GM12873 (cell line): Measurements from ENCODE around the gene RBFOX2.

Experiments used
- CTCF ChIP-seq: IDR thresholded peaks from 2 replicates; pipeline ENCODE4 v1.5.1; 2012; ENCODE audit warnings: low read depth, mild to moderate bottlenecking, moderate library complexity, low read length, control low read depth; ENCODE audit not compliant: insufficient read depth; ENCODE audit errors: missing control alignments

The RBFOX2 gene

GRCh38 chr22:35894937-35895708 is 133.5 kb downstream of the RBFOX2 start:
- no peak for TF ChIP-seq CTCF

DNA sequence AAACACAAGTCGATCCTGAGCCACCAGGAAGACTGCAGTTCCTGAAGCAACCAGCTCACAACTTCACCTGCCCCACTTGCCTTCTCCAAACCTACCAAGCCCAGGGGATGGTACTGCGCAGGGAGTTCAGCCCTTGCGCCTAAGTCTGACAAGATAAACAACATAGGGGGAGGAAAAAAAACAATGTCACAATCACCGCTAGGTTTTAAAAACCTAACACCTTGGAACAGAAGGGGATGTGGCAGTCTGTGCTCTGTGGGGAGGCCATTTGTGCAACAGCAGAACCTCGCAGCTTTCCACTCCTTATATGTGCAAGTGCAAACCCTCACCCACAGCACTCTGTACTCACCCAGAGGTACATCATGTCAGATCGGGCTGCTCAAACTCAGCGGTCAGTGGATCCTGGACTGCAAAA is 134.2 kb downstream of the RBFOX2 start:
- no peak for TF ChIP-seq CTCF

- no peak for TF ChIP-seq CTCF
Observed at GRCh38 chr22:35893698-35894097, 134.9 kb downstream of the RBFOX2 start.

DNA sequence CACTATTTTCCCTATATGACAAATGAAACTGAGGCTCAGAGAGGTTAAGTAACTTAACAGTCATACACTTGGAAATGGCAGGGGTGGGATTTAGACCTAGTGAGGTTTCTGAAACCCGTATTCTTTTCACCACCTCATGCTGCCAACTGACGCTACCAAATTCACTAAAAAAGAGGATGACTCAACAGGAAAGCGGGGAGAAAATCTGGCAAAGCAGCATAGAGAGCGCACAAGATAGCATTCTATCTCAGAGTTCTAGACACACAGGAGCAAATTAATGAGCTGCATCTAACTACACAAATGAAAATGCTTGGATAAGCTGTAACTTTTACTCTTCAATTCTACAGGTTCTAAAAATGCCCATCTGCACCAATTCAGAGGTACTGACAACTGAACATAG is 136.4 kb downstream of the RBFOX2 start:
- TF ChIP-seq CTCF, result no peak

DNA sequence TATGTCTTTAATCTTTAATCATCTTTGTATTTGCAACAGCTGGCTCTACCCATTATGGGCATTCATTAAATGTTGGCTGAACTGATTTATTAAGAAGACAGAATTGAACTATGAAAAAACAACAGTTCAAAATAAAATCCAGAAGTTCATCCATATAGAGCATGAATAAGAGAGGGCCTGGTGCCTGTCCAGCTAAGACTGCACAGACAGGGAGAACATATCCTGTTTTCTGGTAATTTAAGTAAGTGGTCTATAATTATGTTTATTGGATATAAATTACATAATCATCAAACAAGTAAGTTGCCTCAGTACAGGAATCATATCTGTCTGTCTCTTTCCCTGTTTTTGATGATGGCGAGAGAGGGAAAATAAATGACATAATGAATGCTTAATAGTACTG is 137.2 kb downstream of the RBFOX2 start:
- TF ChIP-seq CTCF, result no peak

- TF ChIP-seq CTCF, result no peak
Observed at GRCh38 chr22:35889071-35889470, 139.6 kb downstream of the RBFOX2 start.

DNA sequence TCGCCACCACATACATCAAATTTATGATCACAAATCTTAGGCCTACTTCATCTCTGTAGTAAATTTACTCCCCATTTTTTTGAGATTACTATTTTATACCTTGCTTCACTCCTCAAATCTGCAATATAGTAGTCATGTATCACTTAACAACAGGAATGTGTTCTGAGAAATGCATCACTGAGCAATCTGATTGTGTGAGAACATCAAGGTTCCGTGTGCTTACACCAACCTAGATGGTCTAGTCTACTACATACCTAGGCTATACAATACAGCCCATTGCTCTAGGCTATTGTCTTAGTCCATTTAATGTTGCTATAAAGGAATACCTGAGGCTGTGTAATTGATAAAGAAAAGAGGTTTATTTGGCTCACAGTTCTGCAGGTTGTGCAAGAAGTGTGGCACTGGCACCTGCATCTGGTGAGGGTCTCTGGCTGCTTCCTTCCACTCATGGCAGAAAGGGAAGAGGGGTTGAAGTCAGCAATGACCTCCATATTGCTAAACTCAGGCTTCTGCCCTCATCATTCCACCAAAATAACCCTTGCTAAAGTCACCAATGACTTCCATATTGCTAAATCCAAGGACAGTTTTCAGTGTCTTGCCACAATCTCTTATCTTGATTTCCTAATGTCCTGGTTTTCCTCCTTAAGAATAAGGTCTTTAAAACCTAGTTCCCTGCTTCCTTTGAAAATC is 140.3 kb downstream of the RBFOX2 start:
- no peak for TF ChIP-seq CTCF
